Measurements from ENCODE around the gene FAM162A. TPM values are rescaled to one million over a fixed set of nuclear protein-coding genes. Genes with fewer than 3 reads are reported as not detected.
"Not testable (repeated sequence)": the region's sequence is repeated elsewhere in the genome, so short reads cannot be mapped to it uniquely, and the experiment has no call there.

Gene FAM162A
- total and polyA plus RNA-seq, 9 donors: 29.8 to 117 (median 64.9) TPM

DNA sequence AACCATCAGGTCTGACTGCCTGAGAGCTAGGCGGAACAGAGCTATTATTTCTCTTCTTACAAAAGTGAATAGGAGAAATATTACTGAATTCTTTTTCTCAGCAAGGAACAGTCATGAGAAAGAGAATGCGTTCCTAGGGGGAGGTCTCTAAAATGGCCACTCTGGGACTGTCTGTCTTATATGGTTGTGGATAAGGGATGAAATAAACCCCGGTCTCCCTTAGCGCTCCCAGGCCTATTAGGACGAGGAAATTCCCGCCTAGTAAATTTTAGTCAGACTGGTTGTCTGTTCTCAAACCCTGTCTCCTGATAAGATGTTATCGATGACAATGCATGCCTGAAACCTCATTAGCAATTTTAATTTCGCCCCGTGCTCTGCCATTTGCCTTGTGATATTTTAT lies 52.0 kb downstream of the FAM162A start:
- 96% methylated on average over 9 of the region's 9 CpGs for WGBS, 3 donors
- Histone ChIP-seq H3K27ac (no peak overlapping the region), H3K27me3 (no peaks in the 10 kb centered on the region), H3K9me3 (peaks cover 0 to 4% of the 10 kb centered on the region in 2 donors), H3K4me3 (no peak overlapping the region), H3K36me3 (no peaks in the 10 kb centered on the region), H3K4me1 (ENCODE audit: insufficient read depth) (no peaks in the 10 kb centered on the region)
- no peak for TF ChIP-seq POLR2A (IDR thresholded peaks at IDR 0.05)
- TF ChIP-seq EP300 (IDR thresholded peaks at IDR 0.05): no peak
- no peak for TF ChIP-seq CTCF (IDR thresholded peaks at IDR 0.05)
- intact Hi-C loops (cut with DNase I): no loop called here
- DNase-seq: no peak

GRCh38 chr3:122443090-122443489 lies 59.1 kb downstream of the FAM162A start:
- TF ChIP-seq EP300 (IDR thresholded peaks at IDR 0.05) (no peak), CTCF (IDR thresholded peaks at IDR 0.05) (no peak), POLR2A (IDR thresholded peaks at IDR 0.05) (no peak)
- H3K4me1 ChIP-seq (ENCODE audit: insufficient read depth): no peaks in the 10 kb centered on the region
- no peaks in the 10 kb centered on the region for H3K9me3 ChIP-seq
- 80 to 87% (median 87%) methylated on average over 10 of the region's 10 CpGs for WGBS, 3 donors
- no peaks in the 10 kb centered on the region for H3K36me3 ChIP-seq
- H3K27me3 ChIP-seq: no peaks in the 10 kb centered on the region
- H3K4me3 ChIP-seq: no peak overlapping the region
- no peak overlapping the region for H3K27ac ChIP-seq
- intact Hi-C loops (cut with DNase I): no loop called here
- no peak for DNase-seq

DNA sequence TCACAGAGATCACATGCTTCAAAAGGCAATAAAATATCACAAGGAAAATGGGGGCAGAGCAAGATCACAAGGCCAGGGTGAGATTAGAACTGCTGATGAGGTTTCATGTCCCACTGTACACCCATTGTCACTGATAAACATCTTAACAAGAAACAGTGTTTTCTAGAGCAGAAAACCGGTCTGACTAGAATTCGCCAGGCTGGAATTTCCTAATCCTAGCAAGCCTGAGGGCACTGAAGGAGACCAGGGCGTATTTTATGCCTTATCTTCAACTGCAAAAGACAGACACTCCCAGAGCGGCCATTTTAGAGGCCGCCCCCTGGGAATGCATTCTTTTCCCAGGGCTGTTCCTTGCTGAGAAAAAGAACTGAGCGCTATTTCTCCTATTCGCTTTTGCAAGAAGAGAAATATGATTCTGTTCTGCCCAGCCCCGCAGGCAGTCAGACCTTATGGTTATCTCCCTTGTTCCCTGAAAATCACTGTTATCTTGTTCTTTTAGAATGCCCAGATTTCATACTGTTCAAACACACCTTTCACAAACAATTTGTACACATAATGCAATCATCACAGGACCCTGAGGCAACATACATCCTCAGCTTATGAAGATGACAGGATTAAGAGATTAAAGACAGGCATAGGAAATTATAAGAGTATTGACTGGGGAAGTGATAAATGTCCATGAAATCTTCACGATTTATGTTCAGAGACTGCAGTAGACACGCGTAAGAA lies 59.9 kb downstream of the FAM162A start:
- H3K4me3 ChIP-seq; H3K9me3 ChIP-seq; DNase-seq; H3K27me3 ChIP-seq; H3K36me3 ChIP-seq; H3K4me1 ChIP-seq (ENCODE audit: insufficient read depth); H3K27ac ChIP-seq; intact Hi-C loops (cut with DNase I): not testable (repeated sequence)
- 90 to 95% (median 91%) methylated on average over 11 of the region's 11 CpGs for WGBS, 3 donors

- H3K36me3 ChIP-seq; intact Hi-C loops (cut with DNase I): not testable (repeated sequence)
- WGBS, 3 donors: 95 to 97% (median 97%) methylated on average over 5 of the region's 5 CpGs
Measured at GRCh38 chr3:122444491-122444887, 60.5 kb downstream of the FAM162A start.

GRCh38 chr3:122448218-122448617 lies 64.2 kb downstream of the FAM162A start:
- H3K36me3 ChIP-seq, H3K27ac ChIP-seq: not testable (repeated sequence)
- WGBS, 3 donors: 93 to 97% (median 96%) methylated on average over 6 of the region's 6 CpGs

More at GRCh38 chr3:122444491-122444887, 60.5 kb downstream of the FAM162A start:
- not testable (repeated sequence) for H3K4me1 ChIP-seq (ENCODE audit: insufficient read depth); H3K27ac ChIP-seq; H3K4me3 ChIP-seq; H3K9me3 ChIP-seq; H3K27me3 ChIP-seq; DNase-seq

DNA sequence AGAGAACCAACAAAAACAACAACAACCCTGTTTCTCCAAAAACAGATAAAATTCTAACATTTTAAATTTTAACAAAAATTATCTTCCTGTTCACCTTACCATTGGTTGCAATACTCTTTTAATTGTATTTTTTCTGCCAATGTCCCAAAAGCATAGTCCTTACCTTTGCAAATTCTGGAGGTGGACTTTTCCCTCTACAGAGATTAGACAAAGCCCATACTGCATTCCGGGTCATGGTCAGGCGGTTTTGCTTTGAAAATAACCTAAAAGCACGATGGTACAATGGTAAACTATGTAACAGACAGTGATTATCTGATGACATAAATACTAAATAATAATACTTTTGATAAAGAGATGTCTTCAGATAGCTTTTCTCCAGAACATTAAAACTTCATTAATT lies 67.4 kb downstream of the FAM162A start:
- intact Hi-C loops (cut with DNase I): no loop called here
- Histone ChIP-seq H3K4me1 (ENCODE audit: insufficient read depth) (no peaks in the 10 kb centered on the region), H3K27ac (no peak overlapping the region), H3K4me3 (no peak overlapping the region), H3K9me3 (no peaks in the 10 kb centered on the region), H3K36me3 (no peaks in the 10 kb centered on the region), H3K27me3 (no peaks in the 10 kb centered on the region)
- TF ChIP-seq POLR2A (IDR thresholded peaks at IDR 0.05): no peak
- no peak for TF ChIP-seq EP300 (IDR thresholded peaks at IDR 0.05)
- TF ChIP-seq CTCF (IDR thresholded peaks at IDR 0.05): no peak
- no peak for DNase-seq
- WGBS, 3 donors: 74 to 82% (median 82%) methylated on average over 3 of the region's 3 CpGs

More at GRCh38 chr3:122448218-122448617, 64.2 kb downstream of the FAM162A start:
- H3K4me3 ChIP-seq; H3K4me1 ChIP-seq (ENCODE audit: insufficient read depth); DNase-seq; H3K27me3 ChIP-seq; H3K9me3 ChIP-seq; intact Hi-C loops (cut with DNase I): not testable (repeated sequence)
